Muscle of leg (tissue), 11 donors: Measurements from ENCODE around the gene CRTC3. TPM values are rescaled to one million over a fixed set of nuclear protein-coding genes. Genes with fewer than 3 reads are reported as not detected.
"Not testable (repeated sequence)": the region's sequence is repeated elsewhere in the genome, so short reads cannot be mapped to it uniquely, and the experiment has no call there.

Experiments
- DNase-seq: peaks from one replicate; pipeline ENCODE4 v3.0.0; 2013
- H3K27ac ChIP-seq: one replicate; pipeline ENCODE4 v1.5.1; 2013; ENCODE audit warnings: mild to moderate bottlenecking, low read length, control low read depth
- H3K27me3 ChIP-seq: one replicate; pipeline ENCODE4 v1.6.1; 2013; ENCODE audit warnings: low read length; ENCODE audit not compliant: control insufficient read depth, insufficient read depth
- H3K36me3 ChIP-seq: one replicate; pipeline ENCODE4 v1.6.1; 2013; ENCODE audit warnings: low read length; ENCODE audit not compliant: control insufficient read depth, insufficient read depth
- H3K4me1 ChIP-seq: one replicate; pipeline ENCODE4 v1.6.1; 2013; ENCODE audit warnings: low read length; ENCODE audit not compliant: control insufficient read depth, insufficient read depth
- H3K4me3 ChIP-seq: one replicate; pipeline ENCODE4 v1.5.1; 2013; ENCODE audit warnings: low read length, control low read depth
- H3K9me3 ChIP-seq: replicated peaks from 2 replicates; pipeline ENCODE4 v1.6.1; 2013; ENCODE audit warnings: low read depth, low read length; ENCODE audit not compliant: control insufficient read depth
- WGBS: methylation state at CpG from one replicate; pipeline ENCODE4 v1.1.5; 2013; ENCODE audit warnings: missing lambda C conversion rate; ENCODE audit not compliant: insufficient coverage; 5-methylcytosine and 5-hydroxymethylcytosine counted together
- polyA plus RNA-seq, 8 donors: library from polyadenylated mRNA; unstranded; fragments of 120-200 nt; gene quantifications; one replicate each; pipeline versions ENCODE4 v1.2.1 to v1.2.3, GENCODE V29; 2013; ENCODE audit warnings: inconsistent platforms in 1 of 8, low replicate concordance in 1 of 8; ENCODE audit not compliant: insufficient read length in 8 of 8, insufficient read depth in 1 of 8
- total RNA-seq: library from RNA; stranded (reverse); fragments of 120-200 nt; gene quantifications from one replicate; pipeline ENCODE4 v1.2.4, GENCODE V29; 2013

CRTC3 gene
- total and polyA plus RNA-seq, 9 donors, result 12.6 to 30.6 (median 25.0) TPM

GRCh38 chr15:90495067-90495466 lies 34.7 kb upstream of the CRTC3 start:
- Histone ChIP-seq H3K4me3 (no peak overlapping the region), H3K36me3 (peaks cover 60% of the 10 kb centered on the region), H3K9me3 (no peaks in the 10 kb centered on the region), H3K4me1 (no peaks in the 10 kb centered on the region), H3K27me3 (no peaks in the 10 kb centered on the region), H3K27ac (no peak overlapping the region)
- no CpG with 5 or more reads among the region's 3 CpGs for WGBS
- no peak for DNase-seq

GRCh38 chr15:90496791-90497190 lies 32.9 kb upstream of the CRTC3 start:
- H3K4me1 ChIP-seq, result no peaks in the 10 kb centered on the region
- no CpG with 5 or more reads among the region's 3 CpGs for WGBS
- no peak overlapping the region for H3K27ac ChIP-seq
- peaks cover 50% of the 10 kb centered on the region for H3K36me3 ChIP-seq
- H3K4me3 ChIP-seq, result no peak overlapping the region
- DNase-seq, result peak; percentile 25
- no peaks in the 10 kb centered on the region for H3K27me3 ChIP-seq
- no peaks in the 10 kb centered on the region for H3K9me3 ChIP-seq

GRCh38 chr15:90497376-90497775 lies 32.3 kb upstream of the CRTC3 start:
- Histone ChIP-seq H3K4me1 (no peaks in the 10 kb centered on the region), H3K27ac (no peak overlapping the region), H3K4me3 (no peak overlapping the region), H3K9me3 (no peaks in the 10 kb centered on the region), H3K36me3 (peaks cover 50% of the 10 kb centered on the region), H3K27me3 (no peaks in the 10 kb centered on the region)
- DNase-seq, result peak; percentile 29
- 73% methylated on average over 2 of the region's 3 CpGs for WGBS

- Histone ChIP-seq H3K27ac (no peak overlapping the region), H3K9me3 (no peaks in the 10 kb centered on the region), H3K4me3 (no peak overlapping the region), H3K4me1 (no peaks in the 10 kb centered on the region), H3K27me3 (no peaks in the 10 kb centered on the region), H3K36me3 (peaks cover 48% of the 10 kb centered on the region)
- no peak for DNase-seq
- WGBS, result 55% methylated on average over 3 of the region's 6 CpGs
Measured at GRCh38 chr15:90497912-90498311, 31.8 kb upstream of the CRTC3 start.

- no peaks in the 10 kb centered on the region for H3K9me3 ChIP-seq
- H3K27ac ChIP-seq, result no peak overlapping the region
- no peak overlapping the region for H3K4me3 ChIP-seq
- no peak for DNase-seq
- no CpG with 5 or more reads among the region's 2 CpGs for WGBS
- no peaks in the 10 kb centered on the region for H3K27me3 ChIP-seq
- H3K36me3 ChIP-seq, result peaks cover 39% of the 10 kb centered on the region
- no peaks in the 10 kb centered on the region for H3K4me1 ChIP-seq
Measured at GRCh38 chr15:90500171-90500570, 29.6 kb upstream of the CRTC3 start.

- Histone ChIP-seq H3K4me1 (no peaks in the 10 kb centered on the region), H3K36me3 (peaks cover 36% of the 10 kb centered on the region), H3K9me3 (no peaks in the 10 kb centered on the region), H3K27ac (no peak overlapping the region), H3K27me3 (no peaks in the 10 kb centered on the region), H3K4me3 (no peak overlapping the region)
- no CpG with 5 or more reads among the region's 4 CpGs for WGBS
- no peak for DNase-seq
Measured at GRCh38 chr15:90501898-90502297, 27.8 kb upstream of the CRTC3 start.

- H3K27ac ChIP-seq, H3K27me3 ChIP-seq, H3K4me3 ChIP-seq, H3K4me1 ChIP-seq, H3K9me3 ChIP-seq, H3K36me3 ChIP-seq, DNase-seq: not testable (repeated sequence)
- WGBS, result 96% methylated on average over 23 of the region's 29 CpGs
Measured at GRCh38 chr15:90510781-90511180, 18.9 kb upstream of the CRTC3 start.

- H3K36me3 ChIP-seq, H3K9me3 ChIP-seq, H3K4me1 ChIP-seq, H3K4me3 ChIP-seq, DNase-seq, H3K27me3 ChIP-seq, H3K27ac ChIP-seq: not testable (repeated sequence)
- WGBS, result 83% methylated on average over 3 of the region's 13 CpGs
Measured at GRCh38 chr15:90511211-90511618, 18.5 kb upstream of the CRTC3 start.

- Histone ChIP-seq H3K4me1 (no peaks in the 10 kb centered on the region), H3K27me3 (no peaks in the 10 kb centered on the region), H3K4me3 (no peak overlapping the region), H3K9me3 (no peaks in the 10 kb centered on the region), H3K36me3 (no peaks in the 10 kb centered on the region), H3K27ac (no peak overlapping the region)
- DNase-seq, result peak; percentile 45
- WGBS, result no CpG with 5 or more reads among the region's 2 CpGs
Measured at GRCh38 chr15:90512276-90512675, 17.4 kb upstream of the CRTC3 start.

- no peaks in the 10 kb centered on the region for H3K27me3 ChIP-seq
- 83% methylated on average over 1 of the region's 3 CpGs for WGBS
- peak; percentile 45 for DNase-seq
- H3K9me3 ChIP-seq, result no peaks in the 10 kb centered on the region
- no peaks in the 10 kb centered on the region for H3K4me1 ChIP-seq
- H3K4me3 ChIP-seq, result no peak overlapping the region
- H3K36me3 ChIP-seq, result no peaks in the 10 kb centered on the region
- H3K27ac ChIP-seq, result no peak overlapping the region
Measured at GRCh38 chr15:90512981-90513380, 16.7 kb upstream of the CRTC3 start.

GRCh38 chr15:90513448-90513847 lies 16.3 kb upstream of the CRTC3 start:
- Histone ChIP-seq H3K4me1 (no peaks in the 10 kb centered on the region), H3K27me3 (no peaks in the 10 kb centered on the region), H3K4me3 (no peak overlapping the region), H3K27ac (no peak overlapping the region), H3K36me3 (no peaks in the 10 kb centered on the region), H3K9me3 (no peaks in the 10 kb centered on the region)
- DNase-seq, result no peak
- whole genome bisulfite sequencing, result no CpG with 5 or more reads among the region's 2 CpGs
